PC-3 (cell line): Measurements from ENCODE around the gene METTL27. TPM values are rescaled to one million over a fixed set of nuclear protein-coding genes. Genes with fewer than 3 reads are reported as not detected.

Source experiments
- ATAC-seq: fragments of 200-7000 bp; cut with Tn5 transposase; 2 replicates; pipeline ENCODE4 v1.9.1; 2020; ENCODE audit warnings: mild to moderate bottlenecking, moderate library complexity
- BruUV-seq: library from RNA; stranded (reverse); fragments of 400-500 nt; replicated peaks from 2 replicates; lab custom pipeline; 2021; lab: Mats Ljungman, UMichigan
- CTCF ChIA-PET: fragments of 300-600 bp; sonication (Branson Sonifier 250); formaldehyde crosslinking; loops from one replicate; lab custom pipeline; 2022; ENCODE audit warnings: antibody characterized with exemption; lab: Charles Lee
- POLR2A ChIA-PET: fragments of 300-600 bp; sonication (Branson Sonifier 250); formaldehyde crosslinking; loops from one replicate; lab custom pipeline; 2022; ENCODE audit warnings: antibody characterized with exemption; ENCODE audit not compliant: unreplicated experiment; lab: Charles Lee
- DNase-seq: peaks from one replicate; pipeline ENCODE4 v3.0.0-alpha.2; 2015
- H2AFZ ChIP-seq: fragments of 300-600 bp; sonication (generic); 2 replicates; pipeline ENCODE4 v1.6.0; 2016; ENCODE audit warnings: antibody characterized with exemption, low read length
- H3F3A ChIP-seq: fragments of 300-600 bp; sonication (generic); one replicate; pipeline ENCODE4 v1.6.0; 2017; ENCODE audit warnings: antibody characterized with exemption, low read length, control low read depth, mild to moderate bottlenecking; ENCODE audit not compliant: unreplicated experiment
- H3K27ac ChIP-seq: fragments of 300-600 bp; sonication (generic); 2 replicates; pipeline ENCODE4 v1.5.1; 2016; ENCODE audit warnings: mild to moderate bottlenecking, low read length
- H3K27me3 ChIP-seq: fragments of 300-600 bp; sonication (generic); 2 replicates; pipeline ENCODE4 v1.6.1; 2016; ENCODE audit warnings: low read length, mixed read lengths
- H3K36me3 ChIP-seq: fragments of 300-600 bp; sonication (generic); 2 replicates; pipeline ENCODE4 v1.6.1; 2016; ENCODE audit warnings: low read depth, mixed run types, low read length, mixed read lengths
- H3K4me1 ChIP-seq: fragments of 300-600 bp; sonication (generic); 2 replicates; pipeline ENCODE4 v1.5.1; 2016; ENCODE audit warnings: low read length; ENCODE audit not compliant: insufficient read depth
- H3K4me2 ChIP-seq: fragments of 300-600 bp; sonication (generic); 2 replicates; pipeline ENCODE4 v1.6.0; 2016; ENCODE audit warnings: low read length
- H3K4me3 ChIP-seq: fragments of 300-600 bp; sonication (generic); 2 replicates; pipeline ENCODE4 v1.5.1; 2016; ENCODE audit warnings: mild to moderate bottlenecking, low read length, mixed read lengths
- H3K79me2 ChIP-seq: fragments of 300-600 bp; sonication (generic); 2 replicates; pipeline ENCODE4 v1.6.1; 2017; ENCODE audit warnings: low read length, mixed read lengths
- H3K9ac ChIP-seq: fragments of 300-600 bp; sonication (generic); 2 replicates; pipeline ENCODE4 v1.6.0; 2016; ENCODE audit warnings: mild to moderate bottlenecking, low read length
- H3K9me2 ChIP-seq: fragments of 300-600 bp; sonication (generic); replicated peaks from 2 replicates; pipeline ENCODE4 v1.6.1; 2016; ENCODE audit warnings: mixed run types, low read length, mixed read lengths
- H3K9me3 ChIP-seq: fragments of 300-600 bp; sonication (generic); 2 replicates; pipeline ENCODE4 v1.6.1; 2016; ENCODE audit warnings: low read length, mixed read lengths
- H4K20me1 ChIP-seq: fragments of 300-600 bp; sonication (generic); 2 replicates; pipeline ENCODE4 v1.6.1; 2016; ENCODE audit warnings: low read length, mixed read lengths
- CTCF ChIP-seq: fragments of 300-600 bp; sonication (generic); conservative IDR thresholded peaks from 2 replicates; pipeline ENCODE4 v1.5.1; 2017; ENCODE audit warnings: antibody characterized with exemption, low read depth, mild to moderate bottlenecking, low read length
- EZH2 ChIP-seq: fragments of 300-600 bp; sonication (generic); IDR thresholded peaks from one replicate; pipeline ENCODE4 v1.6.1; 2017; ENCODE audit warnings: antibody characterized with exemption, mild to moderate bottlenecking, low read length; ENCODE audit not compliant: unreplicated experiment
- EZH2phosphoT487 ChIP-seq: fragments of 300-600 bp; sonication (generic); IDR thresholded peaks from 2 replicates; pipeline ENCODE4 v1.6.1; 2018; ENCODE audit warnings: mild to moderate bottlenecking, antibody characterized with exemption, low read length, borderline replicate concordance
- intact Hi-C: fragments of 100-400 bp; cut with micrococcal nuclease; formaldehyde crosslinking; loops from 2 replicates; pipeline ENCODE4 v1.9.0; 2023
- total RNA-seq: library from RNA; depleted of rRNA; stranded (reverse); fragments of >200 nt; gene quantifications from 2 replicates; pipeline ENCODE4 v1.2.3, GENCODE V29; 2014

METTL27 gene
- total RNA-seq, 1 experiment from 2014 or later: 3.3 TPM

DNA sequence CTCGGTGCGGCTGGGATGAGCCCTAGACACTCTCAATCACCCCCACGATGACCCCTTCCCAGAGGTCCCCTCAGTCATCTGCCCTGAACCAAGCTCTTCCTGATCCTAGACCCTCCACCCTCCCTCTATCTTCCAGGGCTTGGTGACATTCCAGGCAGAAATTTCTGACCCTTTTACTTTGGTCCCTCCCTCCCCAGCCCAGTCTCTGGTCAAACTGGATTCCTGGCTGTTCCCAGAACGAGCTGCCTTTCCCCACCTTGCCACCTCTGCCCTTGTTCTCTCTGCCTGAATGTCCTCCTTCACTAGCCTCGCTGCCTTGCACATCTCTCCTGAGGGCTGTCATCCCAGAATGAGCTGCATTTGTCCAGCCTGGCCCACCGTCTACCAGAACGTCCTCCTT, 12.8 kb downstream of the METTL27 start:
- BruUV-seq: no TSS peak
- Histone ChIP-seq H3K9me3 (no peaks in the 10 kb centered on the region), H3K27ac (peak overlapping the region; percentile 96), H3K36me3 (peaks cover 12% of the 10 kb centered on the region), H3K4me1 (peaks cover 49% of the 10 kb centered on the region), H3K9me2 (no peaks in the 10 kb centered on the region), H4K20me1 (peaks cover 21% of the 10 kb centered on the region), H3K79me2 (peaks cover 45% of the 10 kb centered on the region), H3K9ac (peak overlapping the region; percentile 96), H2AFZ (no peak overlapping the region), H3K4me3 (peak overlapping the region; percentile 99), H3K27me3 (no peaks in the 10 kb centered on the region), H3K4me2 (peak overlapping the region; percentile 87), H3F3A (peaks cover 9% of the 10 kb centered on the region)
- no peak for ATAC-seq
- TF ChIP-seq EZH2phosphoT487 (no peak), CTCF (no peak), EZH2 (no peak)
- ChIA-PET POLR2A (interaction anchor here (0.6 kb wide), 1 partner anchor 13 kb away, joined by 4 read pairs; no protein-coding TSS in a partner anchor), CTCF (no interaction called here)
- DNase-seq: peak; percentile 75
- intact Hi-C loops: no loop called here

DNA sequence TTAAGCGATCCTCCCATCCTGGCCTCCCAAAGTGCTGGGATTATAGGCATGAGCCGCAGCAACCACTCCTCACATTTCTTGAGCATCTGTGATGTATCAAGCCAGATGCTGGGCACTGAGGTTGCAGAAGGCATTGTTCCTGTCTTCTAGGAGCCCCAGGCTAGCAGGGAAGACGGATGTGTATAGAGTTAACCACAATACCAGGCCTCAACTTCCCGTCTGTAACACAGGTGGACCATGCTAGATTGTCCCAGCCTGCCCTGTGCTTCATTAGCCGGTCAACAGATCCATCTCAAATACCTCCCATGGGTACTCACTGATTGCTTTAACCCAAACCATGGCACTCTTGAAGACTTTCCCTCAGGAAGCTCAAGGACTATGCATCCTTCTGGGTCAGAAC, 13.3 kb downstream of the METTL27 start:
- H3K36me3 ChIP-seq: peaks cover 12% of the 10 kb centered on the region
- H3K9me3 ChIP-seq: no peaks in the 10 kb centered on the region
- intact Hi-C loops: loop anchor here (1.0 kb wide), 1 partner anchor 22 kb away; no protein-coding TSS in a partner anchor
- peaks cover 54% of the 10 kb centered on the region for H3K4me1 ChIP-seq
- H4K20me1 ChIP-seq: peaks cover 21% of the 10 kb centered on the region
- H3K27me3 ChIP-seq: no peaks in the 10 kb centered on the region
- no peaks in the 10 kb centered on the region for H3K9me2 ChIP-seq
- ChIA-PET POLR2A (no interaction called here), CTCF (no interaction called here)
- ATAC-seq (no peak), DNase-seq (no peak)
- H3F3A ChIP-seq: peaks cover 9% of the 10 kb centered on the region
- BruUV-seq: no TSS peak
- peak overlapping the region; percentile 99; the same call in 1 of the 2 replicates for H3K4me3 ChIP-seq
- peak overlapping the region; percentile 96 for H3K9ac ChIP-seq
- H3K27ac ChIP-seq: peak overlapping the region; percentile 96
- TF ChIP-seq CTCF (no peak), EZH2 (no peak), EZH2phosphoT487 (no peak)
- peaks cover 45% of the 10 kb centered on the region for H3K79me2 ChIP-seq
- no peak overlapping the region for H2AFZ ChIP-seq
- H3K4me2 ChIP-seq: peak overlapping the region; percentile 87
